NCI-H524 (cell line): ENCODE data around the gene SPRR3.

Experiments used
- DNase-seq, 2 experiments: peaks; one replicate each; lab custom pipeline; 2025; lab: John Stamatoyannopoulos, UW

The SPRR3 gene

DNA sequence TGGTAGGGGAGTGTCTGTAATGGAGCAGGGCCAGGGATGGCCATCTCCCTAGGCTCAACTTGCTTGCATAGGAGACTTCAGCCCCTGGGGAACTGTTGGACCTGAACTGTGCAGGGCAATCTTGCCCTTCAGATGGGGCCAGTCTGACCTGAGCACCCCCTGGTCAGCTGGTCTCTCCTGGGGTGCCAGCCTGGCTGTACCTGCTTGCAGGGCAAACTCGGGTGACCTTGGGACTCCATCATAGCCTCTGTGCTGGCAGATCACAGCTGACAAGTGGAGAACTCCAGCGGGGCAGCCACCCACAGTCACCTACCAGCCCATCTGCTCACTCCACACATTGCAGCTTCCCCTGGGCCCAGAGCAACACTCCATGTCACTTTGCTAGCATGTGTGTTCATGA lies 47.7 kb downstream of the SPRR3 start:
- no peak for DNase-seq
